NCI-H82 treated with DMSO at 0.1 percent for 48 hours (cell line): ENCODE measurements around the gene HDAC6.

Experiments
- DNase-seq: peaks from one replicate; lab custom pipeline; 2025; ENCODE audit not compliant: unreplicated experiment; lab: John Stamatoyannopoulos, UW

The HDAC6 gene

DNA sequence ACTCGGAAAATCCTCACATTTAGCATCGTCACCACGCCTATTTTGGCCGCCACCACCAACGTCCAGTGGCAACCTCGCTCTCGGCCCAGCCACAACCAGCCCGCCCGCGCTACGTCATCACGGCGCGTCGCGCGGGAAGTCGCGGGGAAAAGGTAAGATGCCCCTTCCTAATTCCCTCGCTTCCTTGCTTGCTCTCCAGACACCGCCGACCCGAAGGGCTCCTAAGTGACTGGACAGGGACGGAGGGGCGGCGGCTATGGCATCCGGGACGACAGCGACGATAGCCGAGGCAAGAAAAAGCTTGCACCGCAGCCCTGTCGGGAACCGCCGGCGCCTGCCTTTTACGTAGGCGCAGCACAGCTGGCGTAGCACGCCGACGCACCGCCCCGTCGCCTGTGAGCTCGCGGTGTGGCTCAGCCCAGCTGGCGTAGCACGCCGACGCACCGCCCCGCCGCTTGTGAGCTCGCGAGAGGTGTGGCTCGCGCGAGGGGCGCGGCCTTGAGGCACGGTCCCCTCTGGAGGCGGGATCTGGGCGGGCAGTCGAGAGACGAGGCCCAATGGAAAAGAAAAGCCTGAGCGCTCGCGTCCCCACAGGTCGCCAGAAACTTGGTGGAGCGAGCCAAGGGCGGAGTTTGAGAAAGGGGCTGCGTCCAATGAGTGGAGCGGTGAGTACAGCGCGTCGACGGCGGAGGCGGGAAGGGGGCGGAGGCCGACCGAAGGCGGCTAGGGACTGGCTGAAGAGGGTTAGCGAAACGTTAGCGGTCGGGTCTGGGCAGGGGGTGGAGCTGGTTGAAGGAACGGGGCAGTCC lies at the start of gene HDAC6:
TSS of gene HDAC6 (plus strand) at position 788 of the 809 bp plus-strand sequence. CDS start 626 bp downstream, outside the sequence.
- DNase-seq = peak; percentile 97

DNA sequence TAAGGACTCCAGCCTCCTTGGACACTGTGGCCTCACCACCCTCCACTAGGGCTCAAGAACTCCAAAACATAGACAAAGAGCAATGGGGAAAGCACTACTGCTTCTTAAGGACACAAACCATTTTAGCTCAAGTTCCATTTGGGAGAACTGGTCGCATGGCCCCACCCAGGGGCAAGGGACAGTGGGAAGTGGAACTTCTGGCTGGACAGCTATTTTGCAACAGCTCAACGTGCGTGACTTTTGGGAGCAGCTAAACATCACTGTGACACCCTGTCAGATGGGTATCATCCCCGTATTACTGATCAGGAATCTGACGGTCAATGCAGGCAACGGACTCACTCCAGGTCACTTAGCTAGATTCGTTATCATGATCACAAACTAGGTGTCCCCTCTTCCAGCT lies 49.4 kb upstream of the HDAC6 start:
- DNase-seq = no peak

DNA sequence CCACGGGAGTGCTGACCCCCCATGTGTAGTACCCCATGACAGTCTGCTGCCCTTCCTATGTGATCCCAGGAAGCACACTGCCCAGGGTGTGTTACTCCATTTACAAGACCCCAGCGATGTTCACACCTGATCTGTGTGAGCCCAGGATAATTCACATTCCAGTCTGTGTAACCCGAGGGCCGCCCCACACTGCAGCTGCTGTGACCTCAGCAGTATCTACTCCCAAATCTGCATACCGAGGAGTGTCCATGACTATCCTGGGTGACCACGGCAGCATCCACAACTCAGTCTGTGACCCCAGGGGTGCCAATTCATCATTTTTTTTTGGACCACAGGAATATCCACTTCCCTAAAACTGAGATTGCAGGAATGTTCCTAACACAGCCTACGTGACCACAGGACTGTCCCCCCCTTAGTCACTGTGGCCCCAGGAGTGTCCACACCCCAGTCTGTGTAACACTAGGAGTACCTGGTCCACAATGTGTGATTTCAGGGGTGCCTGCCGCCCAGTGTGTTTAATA lies 48.1 kb upstream of the HDAC6 start:
- no peak for DNase-seq

DNA sequence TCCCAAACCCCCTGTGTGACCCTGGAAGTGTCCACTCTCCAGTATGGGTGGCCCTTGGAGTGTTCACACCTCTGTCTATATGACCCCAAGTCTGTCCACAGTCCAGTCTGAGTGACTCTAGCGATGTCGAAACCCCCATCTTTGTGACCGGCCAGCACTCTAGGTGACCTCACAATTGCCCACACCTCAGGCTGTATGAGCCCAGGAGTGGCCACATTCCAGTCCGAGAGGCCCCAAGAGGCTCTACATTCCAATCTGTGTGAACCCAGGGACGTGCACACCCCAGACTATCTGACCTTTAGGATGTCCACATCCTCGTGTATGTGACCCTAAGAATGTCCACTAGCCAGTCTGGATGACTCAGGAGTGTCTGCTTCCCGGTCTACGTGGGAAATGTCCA lies 47.6 kb upstream of the HDAC6 start:
- no peak for DNase-seq

DNA sequence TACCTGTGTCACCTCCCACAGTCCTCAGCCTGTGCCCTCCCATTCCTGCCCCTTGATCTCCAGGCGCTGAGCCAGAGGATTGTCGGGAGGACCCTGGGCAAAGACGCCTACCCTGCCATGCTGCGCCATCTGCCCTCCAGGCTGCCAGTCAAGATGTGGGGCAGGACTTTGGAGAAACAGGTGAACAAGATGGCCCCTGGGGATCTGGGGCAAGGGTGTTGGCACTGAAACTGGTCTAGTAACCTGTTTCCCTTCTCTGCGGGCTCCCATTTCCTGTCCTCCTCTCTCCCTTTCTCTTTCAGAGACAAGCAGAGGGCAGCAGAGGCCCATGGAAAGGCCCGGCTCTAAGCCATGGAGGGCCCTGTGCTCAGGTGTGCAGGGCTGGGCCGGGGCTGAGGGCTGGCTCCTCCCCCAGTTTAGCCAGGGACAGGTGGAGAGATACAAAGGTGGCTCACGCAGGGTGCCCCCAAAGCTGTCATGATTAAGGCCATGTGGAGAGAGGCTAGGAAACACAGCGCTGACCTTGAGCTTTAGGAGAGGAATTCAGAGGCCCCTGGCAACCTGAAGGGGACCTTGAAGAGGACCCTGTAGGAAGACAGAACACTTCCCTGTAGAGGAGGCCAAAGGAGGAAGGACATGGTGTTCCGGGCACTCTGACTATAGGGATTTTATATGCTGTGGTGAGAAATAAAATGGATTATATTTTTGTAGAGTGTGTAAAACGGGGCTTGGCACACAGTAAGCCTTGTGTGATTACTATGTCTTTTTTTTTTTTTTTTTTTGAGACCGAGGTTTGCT lies 40.0 kb upstream of the HDAC6 start, which contains the start of gene GLOD5:
TSS of gene GLOD5 (plus strand) at position 74 of the 798 bp plus-strand sequence. CDS start at position 118, 44 bp downstream.
- no peak for DNase-seq

DNA sequence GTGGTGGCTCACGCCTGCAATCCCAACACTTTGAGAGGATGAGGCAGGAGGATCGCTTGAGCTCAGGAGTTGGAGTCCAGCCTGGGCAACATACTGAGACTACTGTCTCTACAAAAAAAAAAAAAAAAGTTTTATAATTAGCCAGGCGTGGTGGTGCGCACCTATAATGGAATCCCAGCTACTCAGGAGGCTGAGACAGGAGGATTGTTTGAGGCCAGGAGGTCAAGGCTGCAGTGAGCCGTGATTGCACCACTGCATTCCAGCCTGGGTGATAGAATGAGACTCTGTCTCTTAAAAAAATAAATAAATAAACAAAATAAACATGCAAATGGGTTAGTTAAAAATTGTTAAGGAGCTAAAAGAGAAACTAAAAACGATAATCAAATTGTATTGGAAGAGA lies 32.6 kb upstream of the HDAC6 start:
- no peak for DNase-seq

DNA sequence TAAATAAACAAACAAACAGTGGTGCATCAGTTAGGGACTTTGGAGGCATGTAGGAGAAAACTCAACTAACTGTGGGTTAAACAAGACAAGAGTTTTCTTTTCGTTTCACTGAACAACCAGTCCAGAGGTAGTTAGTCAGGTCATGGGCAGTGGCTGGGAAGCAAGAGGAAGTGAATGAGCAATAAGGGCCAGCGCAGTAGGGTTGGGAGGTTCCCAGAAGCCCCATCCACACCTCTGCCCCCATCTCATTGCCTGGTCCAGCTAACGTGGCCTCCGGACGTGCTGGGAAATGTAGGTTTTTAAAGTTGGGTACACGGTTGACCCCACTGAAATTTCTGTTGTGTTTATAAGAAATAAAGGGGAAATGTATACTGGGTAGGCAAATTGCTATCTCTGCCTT lies 31.6 kb upstream of the HDAC6 start:
- DNase-seq = no peak

DNA sequence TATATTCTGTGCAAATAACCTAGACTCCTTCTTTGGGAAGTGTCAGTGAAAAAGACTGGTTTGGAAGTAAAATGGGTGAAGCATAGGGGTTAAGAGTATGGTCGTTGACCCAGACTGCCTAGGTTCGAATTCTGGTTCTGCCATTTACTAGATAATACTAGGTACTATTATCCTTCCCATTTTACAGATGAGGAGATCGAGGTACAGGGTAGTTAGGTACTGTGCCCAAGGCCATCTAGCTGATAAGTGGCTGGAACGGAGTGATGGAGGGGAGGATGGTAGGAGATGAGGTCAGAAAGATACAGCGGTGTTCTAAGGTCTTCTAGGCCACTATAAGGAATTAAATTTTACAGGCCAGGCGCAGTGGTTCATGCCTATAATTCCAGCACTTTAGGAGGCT lies 29.3 kb upstream of the HDAC6 start:
- no peak for DNase-seq

DNA sequence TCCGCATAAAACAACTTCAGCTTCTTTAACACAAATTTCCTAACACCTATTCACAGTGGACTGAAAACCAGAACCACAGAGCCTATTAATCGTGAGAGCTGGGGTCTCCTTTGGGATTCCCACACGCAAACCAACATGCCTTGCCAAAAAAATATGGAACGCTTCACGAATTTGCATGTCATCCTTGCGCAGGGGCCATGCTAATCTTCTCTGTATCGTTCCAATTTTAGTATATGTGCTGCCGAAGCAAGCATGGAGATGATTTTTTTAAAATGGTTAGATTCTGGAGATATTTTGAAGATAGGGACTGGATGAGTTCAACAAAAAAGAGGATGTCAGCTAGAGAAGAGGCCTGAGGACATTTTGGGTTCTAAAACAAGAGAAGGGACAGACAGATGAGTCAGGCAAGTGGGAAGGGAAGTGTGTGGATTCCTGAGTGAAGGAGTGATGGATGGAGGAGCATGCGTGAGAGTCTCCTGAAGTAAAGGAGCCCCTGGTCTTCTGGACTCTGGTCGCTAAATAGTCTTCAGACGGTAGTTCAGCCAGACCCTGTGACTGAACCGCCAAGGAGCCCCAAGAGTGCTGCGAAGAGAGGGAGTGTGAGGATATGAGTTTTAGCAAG lies 24.9 kb upstream of the HDAC6 start:
- DNase-seq = no peak

DNA sequence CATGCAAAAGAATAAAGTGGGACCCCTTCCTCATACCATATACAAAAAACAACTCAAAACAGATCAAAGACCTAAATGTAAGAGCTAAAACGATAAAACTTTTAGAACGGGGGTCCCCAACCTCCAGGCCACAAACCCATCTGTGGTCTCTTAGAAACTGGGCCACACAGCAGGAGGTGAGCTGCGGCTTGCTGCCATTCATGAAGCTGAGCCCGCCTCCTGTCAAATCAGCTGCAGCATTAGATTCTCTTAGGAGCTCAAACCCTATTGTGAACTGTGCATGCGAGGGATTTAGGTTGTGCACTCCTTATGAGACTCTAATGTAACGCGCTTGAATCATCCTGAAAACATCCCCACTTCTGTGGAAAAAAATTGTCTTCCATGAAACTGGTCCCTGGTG lies 22.5 kb upstream of the HDAC6 start:
- DNase-seq = no peak

DNA sequence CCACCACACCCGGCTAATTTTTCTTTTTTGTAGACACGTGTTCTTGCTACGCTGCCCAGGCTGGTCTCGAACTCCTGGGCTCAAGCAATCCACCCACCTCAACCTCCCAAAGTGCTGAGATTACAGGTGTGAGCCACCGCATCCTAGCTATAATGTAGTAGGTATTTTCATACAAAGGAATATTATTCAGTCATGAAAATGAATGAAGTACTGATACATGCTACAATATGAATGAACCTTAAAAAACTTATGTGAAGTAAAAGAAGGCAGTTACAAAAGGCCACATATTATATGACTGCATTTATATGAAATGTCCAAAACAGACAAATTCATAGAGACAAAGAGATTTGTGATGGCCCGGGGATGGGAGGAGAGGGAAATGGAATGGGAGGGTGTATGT lies 20.2 kb upstream of the HDAC6 start:
- DNase-seq = no peak

DNA sequence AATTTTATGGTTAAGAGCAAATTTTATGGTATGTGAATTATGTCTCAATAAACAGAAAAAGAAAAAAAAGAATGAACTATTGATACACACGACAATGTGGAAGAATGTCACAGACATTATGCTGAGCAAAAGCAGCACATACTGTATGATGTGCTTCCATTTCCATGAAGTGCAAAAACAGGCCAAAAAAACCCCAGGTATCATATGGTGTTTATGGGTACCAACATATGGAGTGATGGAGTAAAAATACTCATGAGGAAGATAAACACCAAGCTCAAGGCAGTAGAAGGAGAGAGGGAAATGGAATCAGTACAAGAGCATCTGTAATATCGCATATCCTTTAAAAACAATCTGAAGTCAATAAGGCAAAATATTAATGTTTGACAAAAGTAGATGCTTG lies 19.7 kb upstream of the HDAC6 start:
- DNase-seq = no peak

DNA sequence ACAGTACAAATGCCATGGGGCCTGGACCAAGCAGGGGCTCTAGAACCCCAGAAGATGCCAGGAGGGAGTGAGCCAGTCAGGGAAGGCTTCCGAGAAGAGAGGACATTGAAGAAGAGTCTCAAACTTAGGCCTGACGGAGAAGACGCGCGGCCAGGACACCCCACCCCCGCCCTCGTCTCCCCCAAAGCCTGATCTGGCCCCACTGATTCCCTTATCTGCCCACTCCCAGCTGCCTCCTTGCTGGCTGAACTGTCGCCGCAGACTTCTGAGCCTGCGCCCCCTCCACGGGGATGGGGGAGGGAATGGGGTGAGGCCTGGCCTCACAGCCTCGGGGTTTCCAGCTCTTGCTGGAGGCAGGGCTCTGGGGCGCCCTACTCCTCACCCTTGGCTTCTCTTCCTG lies 19.1 kb upstream of the HDAC6 start:
- DNase-seq = no peak

DNA sequence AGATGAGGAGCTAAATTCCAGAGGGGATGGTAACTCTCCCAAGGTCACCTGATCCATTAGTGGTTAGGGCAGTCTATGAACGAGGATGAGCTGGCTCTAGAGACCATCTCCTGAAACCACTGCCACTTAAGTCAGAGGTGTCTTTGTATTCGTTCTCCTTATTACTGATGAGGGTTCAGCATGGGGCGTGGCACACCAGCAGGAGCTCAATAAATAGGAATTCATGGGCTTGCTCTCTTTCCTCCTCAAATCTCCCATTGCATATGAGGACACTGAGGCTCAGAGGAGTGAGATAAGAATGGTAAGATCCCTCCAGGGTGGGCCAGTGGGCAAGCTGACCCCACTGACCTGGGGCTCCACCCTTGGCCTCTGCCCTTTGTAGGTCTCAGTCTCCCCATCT lies 17.1 kb upstream of the HDAC6 start:
- DNase-seq = no peak

DNA sequence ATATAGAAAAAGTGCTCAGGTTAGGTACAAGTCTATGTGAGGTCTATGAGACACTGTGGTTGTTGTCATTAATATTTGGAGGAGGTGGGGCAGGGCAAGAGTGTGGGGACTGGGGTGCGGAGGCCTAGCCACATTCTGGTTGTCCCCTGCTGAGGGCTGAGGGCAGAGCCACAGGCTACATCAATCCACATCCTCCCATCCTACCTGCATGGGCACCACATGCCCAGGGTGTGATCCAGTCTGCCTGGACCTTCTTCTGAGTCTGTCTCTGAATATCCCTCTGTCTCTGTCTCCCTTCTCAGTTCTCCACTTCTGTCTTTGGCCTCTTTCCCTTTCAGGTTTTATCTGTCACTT lies 16.7 kb upstream of the HDAC6 start:
- DNase-seq = no peak

DNA sequence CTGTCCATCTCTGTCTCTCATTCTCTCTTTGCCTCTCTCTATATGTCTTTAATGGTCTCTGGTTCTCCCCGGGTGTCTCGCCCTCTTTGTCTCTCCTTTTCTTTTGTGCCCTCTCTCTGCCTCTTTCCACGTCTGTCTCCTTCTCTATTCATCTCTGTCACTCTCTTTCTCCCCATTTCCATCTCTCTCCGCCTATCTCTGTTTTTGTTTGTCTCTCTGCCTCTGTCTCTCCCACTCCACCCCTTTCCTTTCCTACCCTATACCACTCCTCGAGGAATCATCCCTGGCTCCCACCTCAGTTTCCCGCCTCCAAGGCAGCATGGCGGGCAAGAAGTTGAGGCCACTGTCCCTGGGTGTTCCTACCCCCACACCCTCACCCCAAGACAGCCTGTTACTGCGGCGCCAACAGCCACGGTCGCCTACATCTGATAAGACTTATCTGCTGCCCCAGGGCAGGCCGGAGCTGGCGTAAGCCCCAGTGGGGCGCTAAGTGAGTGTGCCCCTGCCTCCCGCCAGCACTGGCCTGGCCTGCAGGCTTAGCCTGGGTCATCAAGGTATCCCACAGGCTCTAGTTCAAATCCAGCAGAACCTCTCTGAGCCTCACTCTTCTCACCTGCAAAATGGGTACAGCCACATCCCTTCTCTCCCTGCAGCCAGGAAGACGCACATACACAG lies 16.2 kb upstream of the HDAC6 start:
- DNase-seq = no peak

DNA sequence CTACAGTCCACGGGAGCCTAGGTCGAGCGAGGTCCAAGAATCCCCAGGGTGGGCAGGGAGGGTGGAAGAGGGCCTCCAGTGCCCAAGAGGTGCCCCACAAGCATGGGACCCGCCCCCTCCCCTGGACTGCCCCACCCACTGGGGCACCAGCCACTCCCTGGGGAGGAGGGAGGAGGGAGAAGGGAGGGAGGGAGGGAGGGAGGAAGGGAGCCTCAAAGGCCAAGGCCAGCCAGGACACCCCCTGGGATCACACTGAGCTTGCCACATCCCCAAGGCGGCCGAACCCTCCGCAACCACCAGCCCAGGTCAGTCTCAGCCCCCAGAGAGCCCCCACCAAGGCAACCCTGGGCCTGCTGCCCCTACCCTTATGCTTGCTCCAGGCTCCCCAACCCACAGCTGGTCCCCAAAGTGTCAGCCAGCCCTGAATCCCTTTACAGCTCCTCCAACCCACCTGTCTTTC lies 15.5 kb upstream of the HDAC6 start, which contains the start of gene GATA1:
TSS of gene GATA1 (plus strand) at position 250 of the 460 bp plus-strand sequence. CDS start 4,520 bp downstream, outside the sequence.
- DNase-seq = no peak

DNA sequence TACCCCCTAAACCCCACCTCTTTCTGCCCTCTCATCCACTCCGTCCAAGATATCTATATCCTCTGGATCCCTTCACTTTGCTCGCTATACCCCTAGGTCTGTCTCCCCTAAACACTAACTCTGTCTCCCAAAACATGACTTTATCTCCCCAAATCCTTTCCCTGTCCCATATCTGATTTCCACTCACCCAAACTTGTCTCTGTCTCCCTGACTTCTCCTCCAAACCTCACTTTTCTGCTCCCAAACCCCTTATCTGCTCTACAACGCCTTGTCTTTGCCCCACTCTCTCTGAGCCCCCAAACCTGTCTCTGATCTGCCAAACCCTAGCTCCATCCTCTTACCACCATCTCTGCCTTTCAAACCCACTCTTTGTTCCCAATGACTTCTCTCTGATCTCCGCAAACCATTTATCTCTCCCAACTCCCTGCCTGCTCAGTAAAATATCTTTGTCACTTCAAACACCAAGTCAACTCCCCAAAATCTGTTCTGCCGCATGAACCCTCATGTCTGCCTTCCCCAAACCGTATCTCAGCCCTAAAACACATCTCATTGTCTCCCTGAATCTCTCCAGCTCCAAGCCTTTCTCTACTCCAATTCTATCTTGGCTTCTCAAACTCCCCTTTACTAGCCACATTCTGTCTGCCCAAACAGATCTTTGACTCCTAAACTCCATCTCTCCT lies 14.9 kb upstream of the HDAC6 start:
- no peak for DNase-seq

DNA sequence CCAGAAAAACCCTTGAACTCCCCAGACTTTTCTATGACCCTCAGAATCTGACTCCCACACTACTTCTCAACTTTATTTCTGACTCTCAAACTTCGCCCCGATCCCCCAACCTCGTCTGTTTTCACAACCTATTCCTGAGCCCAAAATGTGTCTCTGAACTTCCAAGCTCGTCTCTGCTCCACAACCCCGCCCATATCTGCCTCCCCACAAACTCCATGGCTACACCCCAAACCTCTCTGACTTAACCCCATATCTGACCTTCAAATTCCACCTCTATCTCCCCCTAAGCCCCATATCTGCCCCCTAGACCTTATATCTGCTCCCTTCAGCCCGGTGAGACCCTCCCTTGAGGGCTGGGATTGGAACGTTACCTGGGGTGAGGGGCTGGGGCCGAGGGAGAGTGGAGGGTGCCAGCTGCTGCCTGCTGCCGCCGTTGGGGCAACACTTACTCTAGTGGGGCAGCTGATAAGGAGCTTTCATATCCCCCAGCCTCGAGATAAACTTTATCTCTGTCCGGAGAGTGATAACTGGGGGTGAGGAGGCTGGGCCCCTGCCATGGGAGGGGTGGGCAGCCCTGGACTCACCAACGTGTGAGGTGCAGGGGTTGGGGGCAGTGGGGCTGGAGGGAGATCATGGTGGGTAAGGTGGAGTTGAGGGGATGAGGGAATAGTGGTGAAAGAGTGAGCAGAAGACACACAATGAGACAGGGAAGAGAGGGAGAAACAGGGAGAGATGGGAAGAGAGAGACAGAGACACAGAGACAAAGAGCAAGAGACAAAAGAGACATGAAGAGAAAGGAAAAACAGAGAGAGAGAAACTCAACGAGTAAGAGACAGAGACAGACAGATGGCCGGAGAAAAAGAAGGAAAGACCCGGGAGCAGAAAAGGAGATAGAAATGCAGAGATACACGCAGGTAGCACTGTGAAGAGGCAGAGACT lies 14.1 kb upstream of the HDAC6 start:
- no peak for DNase-seq
